GM18526 (cell line): ENCODE measurements around the gene ADGRB3.

Experiments used
- POLR2A ChIP-seq: IDR thresholded peaks from 3 replicates; pipeline ENCODE4 v1.6.1; 2011; ENCODE audit not compliant: insufficient read length; ENCODE audit errors: extremely low read depth

ADGRB3 gene

DNA sequence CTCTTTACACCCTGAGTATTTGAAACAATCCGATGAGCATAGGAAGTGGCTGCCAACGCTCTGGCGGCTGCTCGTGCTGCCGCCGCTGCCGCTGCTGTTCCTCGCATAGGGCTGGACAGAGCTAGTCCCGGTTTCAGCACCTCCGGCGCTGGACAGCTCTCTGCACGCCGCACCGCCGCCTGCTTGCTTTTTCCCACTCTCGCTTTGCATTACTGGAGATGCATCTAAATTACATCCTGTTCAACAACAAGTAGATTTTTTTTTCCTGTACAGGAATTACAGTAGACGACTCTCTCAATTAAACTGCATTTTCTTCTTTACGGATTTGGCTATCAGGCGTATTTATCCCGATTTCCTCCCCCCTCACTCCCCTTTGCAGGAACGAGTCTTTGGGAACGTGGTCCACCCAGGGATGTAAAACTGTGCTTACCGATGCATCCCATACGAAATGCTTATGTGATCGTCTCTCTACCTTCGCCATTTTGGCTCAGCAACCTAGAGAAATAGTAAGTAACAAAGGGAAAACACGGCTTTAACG, 597.9 kb downstream of the ADGRB3 start:
- TF ChIP-seq POLR2A = no peak

GRCh38 chr6:69238067-69238466, 603.0 kb downstream of the ADGRB3 start:
- no peak for TF ChIP-seq POLR2A

DNA sequence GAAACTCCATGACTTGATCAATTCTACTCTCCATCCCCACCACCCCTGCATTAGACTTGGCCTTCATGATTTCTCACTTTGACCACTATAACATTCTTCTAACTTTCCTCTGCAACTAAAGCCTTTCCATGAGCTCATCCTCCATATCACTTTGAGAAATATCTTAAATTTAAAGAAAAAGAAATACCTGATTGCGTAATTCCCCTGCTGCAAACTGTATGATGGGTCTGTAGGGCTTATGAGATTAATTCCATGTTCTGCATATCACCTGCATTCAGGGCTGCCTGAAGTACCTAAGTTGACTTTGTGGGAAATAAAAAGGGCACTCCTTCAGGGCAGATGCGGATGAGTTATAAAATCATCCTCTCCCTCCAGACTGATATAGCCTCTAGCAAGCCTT, 611.9 kb downstream of the ADGRB3 start:
- TF ChIP-seq POLR2A = no peak

DNA sequence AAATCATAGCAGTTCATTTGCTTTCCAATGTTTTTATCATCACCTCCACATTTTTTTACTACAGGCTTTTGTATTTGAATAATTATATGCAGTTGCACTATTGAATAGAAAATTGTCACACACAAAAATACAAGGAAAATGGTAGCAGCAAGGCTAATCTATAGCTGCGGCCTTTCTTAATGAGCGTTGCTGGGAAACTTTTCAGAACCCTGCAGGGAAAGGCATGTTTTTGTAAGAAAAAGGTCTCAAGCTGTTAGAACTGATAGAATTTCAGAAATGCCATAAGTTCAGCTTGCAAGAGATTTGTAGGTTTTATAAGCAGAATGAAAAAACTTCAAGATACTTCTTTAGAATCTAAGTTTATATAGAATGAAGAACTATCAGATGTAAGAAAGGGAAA, 625.9 kb downstream of the ADGRB3 start:
- no peak for TF ChIP-seq POLR2A

GRCh38 chr6:69263297-69263696, 628.2 kb downstream of the ADGRB3 start:
- TF ChIP-seq POLR2A = no peak

DNA sequence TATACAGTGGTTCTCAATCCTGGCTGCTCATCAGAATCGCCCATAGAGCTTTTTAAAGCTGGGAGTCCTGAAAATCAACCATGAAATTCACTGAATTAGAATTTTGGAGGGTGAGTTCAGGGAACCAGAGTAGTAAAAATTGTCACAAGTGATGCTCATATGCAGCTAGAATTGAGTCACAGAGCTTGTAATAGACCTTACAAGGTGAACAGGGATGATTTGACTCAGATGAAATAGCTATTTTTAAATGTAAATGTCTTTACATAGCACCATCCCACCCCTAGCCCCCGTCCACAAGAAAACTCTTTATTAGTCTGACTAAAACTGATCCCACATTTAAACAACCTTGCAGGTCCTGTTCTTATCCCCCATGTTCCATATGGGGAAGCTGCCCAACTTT, 630.0 kb downstream of the ADGRB3 start:
- no peak for TF ChIP-seq POLR2A

- no peak for TF ChIP-seq POLR2A
These were observed 630.6 kb downstream of the ADGRB3 start for GRCh38 chr6:69265706-69266105.

- TF ChIP-seq POLR2A = no peak
These were observed 641.1 kb downstream of the ADGRB3 start for GRCh38 chr6:69276204-69276603.

DNA sequence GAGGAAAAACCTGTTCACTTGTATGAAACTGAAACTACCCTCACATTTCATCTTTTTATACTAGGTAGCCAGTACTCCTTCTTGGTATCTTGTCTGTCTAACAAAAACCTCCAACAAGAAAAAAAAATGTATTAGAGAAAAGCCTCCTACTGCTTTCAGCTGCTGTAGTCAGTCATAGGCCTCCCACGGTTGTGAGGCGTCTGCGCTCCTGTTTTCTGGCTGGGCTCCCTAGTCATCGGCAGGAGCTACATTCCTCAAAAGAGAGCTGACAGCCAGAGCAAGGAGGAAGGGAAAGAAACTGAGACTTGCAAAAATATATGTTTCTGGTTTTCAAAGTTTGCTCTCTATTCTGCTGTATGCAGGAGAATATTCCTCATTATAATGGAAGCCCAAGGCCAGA, 644.7 kb downstream of the ADGRB3 start:
- TF ChIP-seq POLR2A = no peak

DNA sequence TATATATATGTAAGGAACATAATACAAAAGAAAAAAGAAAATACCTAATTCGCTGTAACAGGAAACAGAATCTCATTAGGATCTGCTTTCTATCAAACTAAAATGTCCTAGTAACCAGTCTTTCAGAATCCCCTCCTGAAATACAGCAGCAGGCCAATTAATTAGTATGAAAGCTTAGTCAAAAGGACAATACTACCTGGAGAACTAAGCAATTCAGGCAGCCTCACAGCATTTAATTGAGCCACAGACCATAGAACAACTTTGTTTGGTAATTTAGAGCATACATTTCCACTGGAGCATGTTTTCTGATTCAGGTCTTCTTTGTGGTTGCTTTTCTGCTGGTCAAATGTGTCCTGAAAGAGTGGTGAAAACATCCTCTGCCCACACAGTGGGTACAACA, 645.8 kb downstream of the ADGRB3 start:
- no peak for TF ChIP-seq POLR2A

DNA sequence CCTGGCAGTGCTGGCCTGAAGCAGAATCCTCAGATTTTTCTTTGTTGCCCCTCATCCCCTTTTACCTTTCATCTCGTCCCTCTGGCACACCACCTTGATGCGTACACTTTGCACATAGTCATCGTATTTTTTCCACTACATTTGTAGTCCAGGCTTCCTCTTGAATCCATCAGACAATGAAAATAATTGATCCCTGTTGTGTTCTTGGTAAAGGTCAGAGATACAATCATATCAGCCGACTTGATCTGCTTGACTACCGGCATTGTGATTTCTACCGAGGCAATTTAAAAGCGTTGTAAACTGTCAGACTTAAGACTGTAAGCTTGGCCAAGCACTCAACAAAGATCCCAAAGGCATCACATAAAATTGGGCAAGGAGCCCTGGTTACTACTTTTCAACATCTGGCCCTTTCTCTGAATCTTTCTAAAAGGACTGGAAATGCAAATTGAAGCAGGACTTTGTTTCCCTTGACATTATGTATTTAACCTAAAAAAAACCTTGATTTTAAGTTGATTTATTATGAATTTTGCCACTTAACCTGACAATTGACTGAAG, 649.2 kb downstream of the ADGRB3 start:
- no peak for TF ChIP-seq POLR2A

DNA sequence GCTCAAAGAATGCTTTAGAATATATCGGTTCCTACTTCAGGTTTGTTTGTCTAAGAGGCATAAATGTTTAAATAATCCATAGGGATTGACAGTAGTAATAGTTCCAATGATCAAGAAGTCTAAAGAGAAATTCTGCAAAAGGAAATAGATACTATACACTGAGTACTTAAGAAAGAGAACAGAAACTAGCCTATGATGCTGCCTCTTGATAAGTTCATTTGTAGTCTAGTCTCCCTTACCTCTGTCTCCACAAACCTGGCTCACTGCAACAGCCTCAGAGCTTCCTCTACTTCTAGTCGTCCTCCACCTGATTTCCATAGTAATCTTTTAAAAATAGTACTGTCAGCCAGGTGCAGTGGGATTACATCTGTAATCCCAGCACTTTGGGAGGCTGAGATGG, 650.0 kb downstream of the ADGRB3 start:
- no peak for TF ChIP-seq POLR2A

DNA sequence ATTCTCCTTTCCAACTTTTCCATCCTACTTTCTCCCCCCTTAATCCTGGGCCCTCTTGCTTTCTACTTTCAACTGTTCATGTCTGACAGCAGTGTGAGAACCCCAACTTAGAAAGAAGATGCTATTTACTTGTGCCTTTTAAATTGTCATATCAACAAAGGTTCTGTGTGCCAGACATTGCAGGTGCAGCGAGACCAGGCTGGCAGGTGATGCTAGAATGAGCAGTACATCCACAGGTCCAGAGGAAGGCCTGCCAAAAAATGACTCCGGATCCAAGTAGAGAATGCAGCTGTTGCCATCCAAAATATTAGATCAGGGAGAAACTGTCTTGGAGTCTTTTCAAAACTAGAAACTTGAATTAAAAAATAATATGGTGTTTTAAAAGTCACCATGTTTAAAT, 651.2 kb downstream of the ADGRB3 start:
- no peak for TF ChIP-seq POLR2A

GRCh38 chr6:69289689-69290495, 654.8 kb downstream of the ADGRB3 start:
- no peak for TF ChIP-seq POLR2A

GRCh38 chr6:69293471-69293870, 658.4 kb downstream of the ADGRB3 start:
- TF ChIP-seq POLR2A = no peak

DNA sequence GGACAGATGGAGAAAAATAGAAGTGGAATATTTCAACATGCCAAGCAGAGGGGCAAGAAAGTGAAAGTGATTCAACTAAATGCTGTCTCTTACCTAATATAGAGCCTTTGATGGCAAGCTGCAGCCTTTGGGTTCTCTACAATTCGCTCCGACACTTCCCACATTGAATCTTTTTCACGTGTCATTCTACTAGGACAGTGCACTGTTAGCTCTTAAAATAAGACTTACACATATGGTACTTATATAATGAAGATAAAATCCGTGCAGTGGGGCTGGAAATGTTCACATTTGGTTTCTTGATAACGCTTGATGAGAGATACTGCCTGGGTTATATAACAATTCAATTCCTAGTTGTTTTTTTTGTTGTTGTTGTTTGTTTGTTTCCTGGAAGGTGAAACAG, 659.3 kb downstream of the ADGRB3 start:
- no peak for TF ChIP-seq POLR2A

DNA sequence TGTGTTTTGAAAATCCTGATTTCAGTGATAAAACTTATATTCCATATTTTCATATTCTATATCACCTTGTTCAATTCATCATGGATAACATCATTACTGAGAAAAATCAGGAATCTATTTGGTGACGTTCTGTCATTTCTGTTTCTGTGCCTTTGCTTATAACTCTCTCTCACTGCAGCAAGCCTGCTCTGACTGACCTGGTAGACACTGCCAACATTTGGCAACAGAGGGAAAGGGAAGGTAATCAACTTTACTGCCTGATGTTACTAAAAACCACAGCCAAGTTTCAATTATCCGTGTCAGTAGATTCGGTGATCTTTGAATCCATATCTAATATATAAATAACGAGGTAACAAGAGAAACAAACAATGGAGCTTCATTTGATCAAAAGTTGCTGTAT, 659.8 kb downstream of the ADGRB3 start:
- no peak for TF ChIP-seq POLR2A

- TF ChIP-seq POLR2A = no peak
These were observed 668.3 kb downstream of the ADGRB3 start for GRCh38 chr6:69303382-69303781.
